ENCODE measurements around the gene HEMGN.

Gene HEMGN

GRCh38 chr9:97938081-97938644 is at the start of gene HEMGN:
TSS of gene HEMGN (minus strand) at chr9:97938172. CDS start at chr9:97938136, 36 bp downstream.
- Mint-ChIP-seq H3K9me3 (no peaks in the 10 kb centered on the region), H3K36me3 (ENCODE audit: low read depth) (no peaks in the 10 kb centered on the region), H3K27me3 (no peaks in the 10 kb centered on the region), H3K4me3 (no peak within 1 kb of the TSS), H3K4me1 (peaks cover 20% of the 10 kb centered on the region), H3K27ac (peak within 1 kb of the TSS; percentile 74)
- ATAC-seq (peak; percentile 73), DNase-seq (peak; percentile 18)

- peak overlapping the region; percentile 72 for H3K27ac Mint-ChIP-seq
These were observed 49.5 kb upstream of the HEMGN start for GRCh38 chr9:97987487-97987886.

GRCh38 chr9:97985058-97985861 is 47.3 kb upstream of the HEMGN start:
- H3K27me3 Mint-ChIP-seq, result no peaks in the 10 kb centered on the region
- peak overlapping the region; percentile 84 for H3K4me3 Mint-ChIP-seq
- peaks cover 65% of the 10 kb centered on the region for H3K4me1 Mint-ChIP-seq
- DNase-seq, result peak; percentile 57
- peak; percentile 3 for ATAC-seq
- peak overlapping the region; percentile 98 for H3K27ac Mint-ChIP-seq
- H3K9me3 Mint-ChIP-seq, result no peaks in the 10 kb centered on the region
- H3K36me3 Mint-ChIP-seq (ENCODE audit: low read depth), result peaks cover 34% of the 10 kb centered on the region

More at GRCh38 chr9:97987487-97987886, 49.5 kb upstream of the HEMGN start:
- peaks cover 51% of the 10 kb centered on the region for H3K36me3 Mint-ChIP-seq (ENCODE audit: low read depth)
- no peaks in the 10 kb centered on the region for H3K9me3 Mint-ChIP-seq
- H3K27me3 Mint-ChIP-seq, result no peaks in the 10 kb centered on the region
- no peak for ATAC-seq
- DNase-seq, result no peak
- peaks cover 71% of the 10 kb centered on the region for H3K4me1 Mint-ChIP-seq
- peak overlapping the region; percentile 50 for H3K4me3 Mint-ChIP-seq

GRCh38 chr9:97984188-97985057 is 46.5 kb upstream of the HEMGN start:
- Mint-ChIP-seq H3K27me3 (no peaks in the 10 kb centered on the region), H3K36me3 (ENCODE audit: low read depth) (peaks cover 31% of the 10 kb centered on the region), H3K4me3 (peak overlapping the region; percentile 72), H3K9me3 (no peaks in the 10 kb centered on the region), H3K27ac (peak overlapping the region; percentile 76), H3K4me1 (peaks cover 61% of the 10 kb centered on the region)
- DNase-seq (peak; percentile 82), ATAC-seq (peak; percentile 17)

GRCh38 chr9:97983589-97984187 is 45.7 kb upstream of the HEMGN start:
- DNase-seq (peak; percentile 56), ATAC-seq (peak; percentile 2)
- peaks cover 25% of the 10 kb centered on the region for H3K36me3 Mint-ChIP-seq (ENCODE audit: low read depth)
- no peaks in the 10 kb centered on the region for H3K27me3 Mint-ChIP-seq
- H3K27ac Mint-ChIP-seq, result peak overlapping the region; percentile 86
- H3K4me1 Mint-ChIP-seq, result peaks cover 54% of the 10 kb centered on the region
- peak overlapping the region; percentile 82 for H3K4me3 Mint-ChIP-seq
- no peaks in the 10 kb centered on the region for H3K9me3 Mint-ChIP-seq

GRCh38 chr9:97982683-97983588 is 45.0 kb upstream of the HEMGN start, which contains the start of gene ANP32B:
TSS of gene ANP32B (plus strand) at chr9:97983341. CDS start at chr9:97983556, 215 bp downstream.
- Mint-ChIP-seq H3K36me3 (ENCODE audit: low read depth) (peaks cover 20% of the 10 kb centered on the region), H3K27me3 (no peaks in the 10 kb centered on the region), H3K4me3 (peak within 1 kb of the TSS; percentile 82), H3K4me1 (peaks cover 47% of the 10 kb centered on the region), H3K9me3 (no peaks in the 10 kb centered on the region), H3K27ac (peak within 1 kb of the TSS; percentile 90)
- ATAC-seq (peak; percentile 85), DNase-seq (peak; percentile 96)

GRCh38 chr9:97981846-97982682 is 44.1 kb upstream of the HEMGN start:
- no peaks in the 10 kb centered on the region for H3K9me3 Mint-ChIP-seq
- peaks cover 17% of the 10 kb centered on the region for H3K36me3 Mint-ChIP-seq (ENCODE audit: low read depth)
- H3K4me1 Mint-ChIP-seq, result peaks cover 39% of the 10 kb centered on the region
- peak overlapping the region; percentile 90 for H3K27ac Mint-ChIP-seq
- H3K27me3 Mint-ChIP-seq, result no peaks in the 10 kb centered on the region
- DNase-seq (no peak), ATAC-seq (no peak)
- peak overlapping the region; percentile 82 for H3K4me3 Mint-ChIP-seq

GRCh38 chr9:97980918-97981845 is 43.2 kb upstream of the HEMGN start:
- Mint-ChIP-seq H3K36me3 (ENCODE audit: low read depth) (peaks cover 11% of the 10 kb centered on the region), H3K4me3 (peak overlapping the region; percentile 82), H3K27me3 (no peaks in the 10 kb centered on the region), H3K9me3 (no peaks in the 10 kb centered on the region), H3K4me1 (peaks cover 31% of the 10 kb centered on the region), H3K27ac (peak overlapping the region; percentile 90)
- no peak for DNase-seq
- no peak for ATAC-seq

GRCh38 chr9:97980479-97980803 is 42.5 kb upstream of the HEMGN start:
- H3K4me1 Mint-ChIP-seq, result peaks cover 23% of the 10 kb centered on the region
- H3K9me3 Mint-ChIP-seq, result no peaks in the 10 kb centered on the region
- H3K36me3 Mint-ChIP-seq (ENCODE audit: low read depth), result peaks cover 5% of the 10 kb centered on the region
- DNase-seq (no peak), ATAC-seq (no peak)
- no peak overlapping the region for H3K4me3 Mint-ChIP-seq
- no peak overlapping the region for H3K27ac Mint-ChIP-seq
- no peaks in the 10 kb centered on the region for H3K27me3 Mint-ChIP-seq

GRCh38 chr9:97979788-97980478 is 42.0 kb upstream of the HEMGN start:
- H3K36me3 Mint-ChIP-seq (ENCODE audit: low read depth), result peaks cover 2% of the 10 kb centered on the region

GRCh38 chr9:97978371-97979130 is 40.6 kb upstream of the HEMGN start:
- no peak for DNase-seq
- Mint-ChIP-seq H3K27me3 (no peaks in the 10 kb centered on the region), H3K4me1 (peaks cover 21% of the 10 kb centered on the region), H3K9me3 (no peaks in the 10 kb centered on the region), H3K36me3 (ENCODE audit: low read depth) (no peaks in the 10 kb centered on the region), H3K27ac (no peak overlapping the region), H3K4me3 (no peak overlapping the region)
- ATAC-seq, result no peak

More at GRCh38 chr9:97979788-97980478, 42.0 kb upstream of the HEMGN start:
- Mint-ChIP-seq H3K27me3 (no peaks in the 10 kb centered on the region), H3K4me3 (no peak overlapping the region), H3K4me1 (peaks cover 21% of the 10 kb centered on the region), H3K9me3 (no peaks in the 10 kb centered on the region), H3K27ac (no peak overlapping the region)
- DNase-seq (no peak), ATAC-seq (no peak)

Measured in activated naive CD8-positive, alpha-beta T cell treated with anti-CD3 and anti-CD28 coated beads, Interleukin-2, amount 50 U/mL, for 24 hours (primary cell).